Measurements from ENCODE around the gene DOLK. TPM values are rescaled to one million over a fixed set of nuclear protein-coding genes. Genes with fewer than 3 reads are reported as not detected.
"Not testable (repeated sequence)": the region's sequence is repeated elsewhere in the genome, so short reads cannot be mapped to it uniquely, and the experiment has no call there.

The DOLK gene
- total RNA-seq, 1 donor from 2014 or later: 20.7 TPM

GRCh38 chr9:128946571-128947276 is 679 bp downstream of the DOLK start:
- no peaks in the 10 kb centered on the region for H3K27me3 Mint-ChIP-seq (ENCODE audit: low read depth)
- TF ChIP-seq CTCF (conservative IDR thresholded peaks at IDR 0.05): no peak

GRCh38 chr9:128945798-128946501 is 1.5 kb downstream of the DOLK start:
- no peaks in the 10 kb centered on the region for H3K9me3 Mint-ChIP-seq
- H3K27me3 Mint-ChIP-seq (ENCODE audit: low read depth): no peaks in the 10 kb centered on the region
- no peak for DNase-seq (ENCODE audit: low read depth, low spot score)
- peaks cover 24% of the 10 kb centered on the region for H3K4me1 Mint-ChIP-seq
- no peak overlapping the region for H3K27ac Mint-ChIP-seq (ENCODE audit: unreplicated experiment)
- no peak for TF ChIP-seq CTCF (conservative IDR thresholded peaks at IDR 0.05)
- H3K36me3 Mint-ChIP-seq (ENCODE audit: low read depth): peaks cover 7% of the 10 kb centered on the region
- peak overlapping the region; percentile 97 for H3K4me3 Mint-ChIP-seq

More at GRCh38 chr9:128946571-128947276, 679 bp downstream of the DOLK start:
- Mint-ChIP-seq H3K27ac (ENCODE audit: unreplicated experiment) (peak overlapping the region; percentile 98), H3K4me1 (peaks cover 23% of the 10 kb centered on the region), H3K36me3 (ENCODE audit: low read depth) (peaks cover 7% of the 10 kb centered on the region), H3K4me3 (peak overlapping the region; percentile 97), H3K9me3 (no peaks in the 10 kb centered on the region)
- no peak for DNase-seq (ENCODE audit: low read depth, low spot score)

GRCh38 chr9:128944966-128945365 is 2.4 kb downstream of the DOLK start:
- not testable (repeated sequence) for H3K9me3 Mint-ChIP-seq; H3K27ac Mint-ChIP-seq (ENCODE audit: unreplicated experiment); DNase-seq (ENCODE audit: low read depth, low spot score); H3K27me3 Mint-ChIP-seq (ENCODE audit: low read depth); H3K36me3 Mint-ChIP-seq (ENCODE audit: low read depth)
- peak overlapping the region; percentile 31 for H3K4me3 Mint-ChIP-seq
- peaks cover 31% of the 10 kb centered on the region for H3K4me1 Mint-ChIP-seq

- DNase-seq (ENCODE audit: low read depth, low spot score): no peak
- no peak overlapping the region for H3K27ac Mint-ChIP-seq (ENCODE audit: unreplicated experiment)
Measured at GRCh38 chr9:128943832-128944620, 3.4 kb downstream of the DOLK start.

GRCh38 chr9:128940946-128941755 is 6.3 kb downstream of the DOLK start:
- DNase-seq (ENCODE audit: low read depth, low spot score): no peak

More at GRCh38 chr9:128943832-128944620, 3.4 kb downstream of the DOLK start:
- Mint-ChIP-seq H3K4me3 (peak overlapping the region; percentile 47), H3K36me3 (ENCODE audit: low read depth) (peaks cover 7% of the 10 kb centered on the region), H3K27me3 (ENCODE audit: low read depth) (no peaks in the 10 kb centered on the region), H3K9me3 (no peaks in the 10 kb centered on the region), H3K4me1 (peaks cover 31% of the 10 kb centered on the region)
- TF ChIP-seq CTCF (conservative IDR thresholded peaks at IDR 0.05): no peak

More at GRCh38 chr9:128940946-128941755, 6.3 kb downstream of the DOLK start:
- H3K9me3 Mint-ChIP-seq: no peaks in the 10 kb centered on the region
- TF ChIP-seq CTCF (conservative IDR thresholded peaks at IDR 0.05): no peak
- H3K4me1 Mint-ChIP-seq: peaks cover 16% of the 10 kb centered on the region
- no peaks in the 10 kb centered on the region for H3K27me3 Mint-ChIP-seq (ENCODE audit: low read depth)
- peak overlapping the region; percentile 59 for H3K4me3 Mint-ChIP-seq
- peak overlapping the region; percentile 78 for H3K27ac Mint-ChIP-seq (ENCODE audit: unreplicated experiment)
- H3K36me3 Mint-ChIP-seq (ENCODE audit: low read depth): peaks cover 5% of the 10 kb centered on the region
